ENCODE data around the gene CHRND.
"Not testable (repeated sequence)": the region's sequence is repeated elsewhere in the genome, so short reads cannot be mapped to it uniquely, and the experiment has no call there.

The CHRND gene

GRCh38 chr2:232525199-232525598, 761 bp upstream of the CHRND start:
- no peak for DNase-seq (ENCODE audit: low spot score)

- no peak for DNase-seq (ENCODE audit: low spot score)
These were observed 497 bp downstream of the CHRND start for GRCh38 chr2:232526372-232526941.

DNA sequence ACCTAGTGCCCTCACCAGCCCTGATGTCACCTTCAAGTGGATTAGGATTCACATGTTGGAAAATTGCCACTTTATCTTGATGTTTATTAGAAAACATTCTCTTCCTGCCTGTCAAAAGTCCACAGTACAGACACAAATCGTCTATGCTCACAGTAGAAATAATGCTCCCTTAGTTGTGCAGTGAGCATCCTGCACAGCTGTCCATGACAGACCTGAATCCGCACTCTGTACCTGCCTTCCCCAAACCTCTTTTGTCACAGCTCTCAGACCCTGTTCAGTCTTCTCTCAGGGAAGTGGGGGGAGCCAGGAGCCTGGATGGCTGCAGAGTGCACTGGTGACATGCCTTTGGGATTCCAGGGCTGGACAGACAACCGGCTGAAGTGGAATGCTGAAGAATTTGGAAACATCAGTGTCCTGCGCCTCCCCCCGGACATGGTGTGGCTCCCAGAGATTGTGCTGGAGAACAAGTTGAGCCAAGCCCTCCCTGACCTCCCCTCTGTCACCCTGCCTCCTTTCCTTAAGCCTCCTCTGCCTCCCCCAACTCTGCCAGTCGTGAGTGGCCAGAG, 2.0 kb downstream of the CHRND start:
- DNase-seq (ENCODE audit: low spot score), result no peak

DNA sequence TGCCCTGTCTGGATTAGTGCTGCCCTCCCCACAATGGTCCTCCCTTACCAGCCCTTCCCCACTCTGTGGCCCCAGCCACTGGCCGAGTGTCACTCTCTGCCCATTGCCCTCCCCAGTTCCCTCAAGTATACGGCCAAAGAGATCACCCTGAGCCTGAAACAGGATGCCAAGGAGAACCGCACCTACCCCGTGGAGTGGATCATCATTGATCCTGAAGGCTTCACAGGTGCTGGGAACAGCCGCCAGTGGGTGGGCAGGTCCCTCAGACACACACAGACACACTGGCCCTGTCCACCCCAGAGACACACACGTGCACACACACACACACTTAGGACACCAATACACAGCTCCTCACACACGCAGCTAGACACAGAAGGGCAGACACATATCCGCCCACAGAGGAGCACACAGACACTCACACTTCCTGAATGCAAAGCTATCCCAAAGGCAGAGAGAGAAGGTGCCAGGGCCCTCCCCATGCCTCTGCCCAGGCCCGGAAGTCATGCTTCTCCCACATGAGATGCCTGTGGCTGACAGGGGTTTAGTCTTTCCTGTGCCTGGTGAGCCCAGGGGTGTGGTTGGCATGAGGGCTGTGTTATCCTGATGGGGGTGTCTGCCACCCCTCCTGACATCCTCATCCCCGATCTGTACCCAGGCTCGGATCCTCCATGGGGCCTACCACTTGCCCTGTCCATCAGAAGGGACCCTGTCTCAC, 2.9 kb downstream of the CHRND start:
- DNase-seq (ENCODE audit: low spot score), result no peak

GRCh38 chr2:232529806-232530547, 4.0 kb downstream of the CHRND start:
- DNase-seq (ENCODE audit: low spot score), result no peak

DNA sequence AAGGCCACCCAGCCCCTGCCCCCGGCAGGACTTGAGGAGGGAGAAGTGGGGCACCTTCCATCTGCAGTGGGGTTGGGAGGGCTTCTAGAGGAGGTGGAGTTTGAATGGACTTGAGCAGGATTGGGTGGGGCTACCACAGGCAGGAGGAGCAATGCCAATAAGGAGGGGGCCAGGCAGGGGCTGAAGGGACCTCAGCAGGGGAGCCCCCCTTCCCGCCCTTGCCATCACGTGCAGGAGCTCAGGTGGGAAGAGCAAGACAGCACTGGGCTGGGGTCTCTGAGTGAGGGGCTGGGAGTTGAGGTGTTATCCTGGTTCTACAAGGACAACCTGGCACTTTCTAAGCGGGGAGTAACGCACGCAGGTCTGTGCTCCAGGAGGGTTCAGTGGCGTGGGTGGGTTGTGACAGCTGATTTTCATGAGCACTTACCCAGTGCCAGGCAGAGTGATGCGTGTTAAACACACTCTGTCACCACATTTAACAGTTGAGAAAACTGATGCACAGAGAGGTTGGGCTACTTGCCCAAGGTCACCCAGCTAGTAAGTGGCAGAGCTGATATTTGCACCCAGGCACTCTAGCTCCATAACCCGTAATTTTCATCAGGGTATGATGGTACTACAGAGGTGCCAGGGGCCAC, 4.8 kb downstream of the CHRND start:
- DNase-seq (ENCODE audit: low spot score), result no peak

GRCh38 chr2:232532419-232532818, 6.5 kb downstream of the CHRND start:
- DNase-seq (ENCODE audit: low spot score), result no peak

DNA sequence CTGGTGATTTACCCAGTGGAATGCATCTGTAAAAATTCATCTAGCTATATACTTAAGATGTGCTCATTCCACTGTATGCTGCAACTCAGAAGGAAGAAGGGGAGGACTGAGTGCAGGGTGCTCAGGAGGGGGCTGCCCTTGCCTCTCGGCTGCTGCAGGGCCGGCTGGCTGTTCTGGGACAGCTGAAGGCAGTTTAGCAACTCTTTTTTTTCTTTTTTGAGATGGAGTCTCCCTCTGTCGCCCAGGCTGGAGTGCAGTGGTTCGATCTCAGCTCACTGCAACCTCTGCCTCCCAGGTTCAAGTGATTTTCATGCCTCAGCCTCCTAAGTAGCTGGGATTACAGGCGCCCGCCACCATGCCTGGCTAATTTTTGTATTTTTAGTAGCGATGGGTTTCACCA, 6.9 kb downstream of the CHRND start:
- not testable (repeated sequence) for DNase-seq (ENCODE audit: low spot score)

GRCh38 chr2:232533944-232534710, 8.2 kb downstream of the CHRND start:
- no peak for DNase-seq (ENCODE audit: low spot score)

DNA sequence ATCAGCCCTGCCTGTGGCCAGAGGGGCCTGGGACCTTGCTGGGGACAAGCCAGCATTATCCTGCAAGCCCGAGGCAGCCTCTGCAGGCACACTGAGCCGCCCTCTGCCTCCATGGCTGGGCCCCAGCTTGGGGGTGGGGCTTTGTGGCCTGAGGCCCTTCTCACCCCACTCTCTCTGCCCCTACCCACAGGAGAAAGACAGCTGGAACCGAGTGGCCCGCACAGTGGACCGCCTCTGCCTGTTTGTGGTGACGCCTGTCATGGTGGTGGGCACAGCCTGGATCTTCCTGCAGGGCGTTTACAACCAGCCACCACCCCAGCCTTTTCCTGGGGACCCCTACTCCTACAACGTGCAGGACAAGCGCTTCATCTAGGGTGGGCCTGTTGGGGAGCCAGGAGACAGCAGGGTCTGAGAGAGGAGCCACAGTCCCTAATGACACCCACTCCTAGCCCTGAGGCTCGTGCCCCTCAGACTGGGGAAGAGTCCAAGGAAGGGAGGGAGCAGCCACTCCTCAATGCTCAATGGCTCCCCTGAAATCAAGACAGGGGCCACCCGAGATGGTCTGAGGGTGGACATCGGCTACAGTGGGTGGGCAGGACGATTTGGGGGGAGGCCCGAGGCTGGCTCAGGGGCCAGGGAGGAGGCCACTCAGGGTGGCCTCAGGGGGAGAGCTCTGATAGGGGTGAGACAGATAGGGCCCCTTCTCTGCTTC, 9.1 kb downstream of the CHRND start:
- no peak for DNase-seq (ENCODE audit: low spot score)

DNA sequence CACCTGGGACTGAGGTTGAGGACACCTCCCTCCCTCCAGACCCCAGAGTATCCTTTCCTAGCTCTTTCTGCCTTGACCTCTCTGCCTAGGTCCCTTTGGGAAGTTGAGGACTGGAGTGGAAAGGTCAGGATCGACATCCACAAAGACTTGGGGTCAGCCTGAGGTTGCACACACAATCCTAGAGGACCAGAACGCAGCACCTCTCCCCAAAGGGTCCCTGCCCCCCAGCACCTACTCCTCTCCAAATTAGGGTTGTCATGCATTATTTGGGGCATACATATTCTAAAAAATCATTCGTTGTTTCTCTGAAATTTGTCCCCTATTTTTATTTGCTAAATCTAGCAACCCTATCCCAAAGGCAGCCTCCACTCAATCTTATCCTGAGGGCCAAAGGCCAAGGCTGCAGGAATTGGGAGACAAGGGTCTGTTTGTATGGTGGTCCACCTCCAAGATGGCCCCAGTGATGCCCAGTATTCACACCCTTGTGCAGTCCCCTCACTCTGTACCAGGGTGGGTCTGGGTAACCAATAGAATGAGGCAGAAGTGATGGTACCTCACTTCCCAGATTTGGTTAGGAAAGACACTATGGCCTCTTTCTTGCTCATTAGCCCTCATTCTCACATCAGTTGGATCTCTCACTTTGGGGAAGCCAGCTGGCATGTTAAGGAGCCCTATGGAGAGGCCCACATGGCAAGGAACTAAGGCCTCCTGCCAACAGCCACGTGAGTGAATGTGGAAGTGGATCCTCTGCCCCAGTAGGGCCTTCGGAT, 10.0 kb downstream of the CHRND start:
- no peak for DNase-seq (ENCODE audit: low spot score)

DNA sequence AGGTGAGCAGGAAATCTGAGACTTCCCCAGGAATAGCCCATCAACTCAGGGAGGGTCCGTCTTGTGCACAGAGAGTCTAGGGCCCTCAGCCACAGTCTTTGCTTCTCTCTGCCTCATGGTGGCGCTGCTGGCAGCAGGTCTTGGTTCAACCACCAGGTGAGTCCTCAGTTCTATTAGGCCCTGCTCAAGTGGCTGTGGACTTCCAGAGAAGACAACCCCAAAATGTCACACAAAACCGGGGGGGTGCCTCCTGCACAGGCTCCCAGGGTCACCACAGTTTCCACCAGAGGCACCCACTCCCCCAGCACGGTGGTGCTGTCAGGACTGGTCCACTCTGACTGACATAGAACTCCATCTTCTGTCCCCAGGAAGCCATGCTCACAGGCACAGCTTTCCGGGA, 11.1 kb downstream of the CHRND start:
- DNase-seq (ENCODE audit: low spot score), result peak; percentile 81

- DNase-seq (ENCODE audit: low spot score), result no peak
These were observed 11.5 kb downstream of the CHRND start for GRCh38 chr2:232537499-232537898.

- no peak for DNase-seq (ENCODE audit: low spot score)
These were observed 12.7 kb downstream of the CHRND start for GRCh38 chr2:232538671-232539070.

DNA sequence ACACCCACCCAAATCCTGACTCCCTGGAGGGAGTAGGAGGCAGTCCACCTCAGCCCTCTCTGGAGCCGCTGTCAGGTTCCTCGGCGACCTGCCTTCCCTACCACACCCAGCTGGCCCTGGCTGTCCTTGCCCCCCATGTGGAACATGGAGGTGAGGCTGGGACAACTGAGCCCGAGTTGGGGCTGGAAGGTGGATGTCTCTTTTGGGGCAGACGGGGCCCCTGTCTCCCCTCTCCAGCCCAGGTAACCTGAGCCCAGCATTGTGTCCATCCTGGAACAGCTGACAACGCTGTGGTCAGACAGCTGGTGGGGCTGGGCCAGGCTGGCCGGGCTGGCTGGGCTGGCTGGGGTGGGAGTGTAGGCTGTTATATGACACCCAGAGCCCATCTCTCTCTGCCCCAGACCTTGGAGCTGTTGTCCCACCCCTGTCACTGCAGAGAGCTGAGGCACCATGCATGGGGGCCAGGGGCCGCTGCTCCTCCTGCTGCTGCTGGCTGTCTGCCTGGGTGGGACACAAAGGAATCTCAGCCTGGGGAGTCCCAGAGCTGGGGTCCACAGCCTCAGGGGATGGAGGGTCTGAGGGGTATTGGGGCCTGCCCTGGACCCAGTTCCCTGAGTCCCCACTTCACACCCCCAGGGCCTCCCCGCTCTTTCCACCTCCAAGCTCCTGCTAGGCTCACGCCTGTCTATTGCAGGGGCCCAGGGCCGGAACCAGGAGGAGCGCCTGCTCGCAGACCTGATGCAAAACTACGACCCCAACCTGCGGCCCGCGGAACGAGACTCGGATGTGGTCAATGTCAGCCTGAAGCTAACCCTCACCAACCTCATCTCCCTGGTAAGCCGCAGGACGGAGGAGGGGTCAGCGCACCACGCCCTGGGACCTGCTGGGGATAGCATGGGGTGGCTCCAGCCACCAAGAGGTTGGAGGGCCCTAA, 13.6 kb downstream of the CHRND start, which contains the start of gene CHRNG:
TSS of gene CHRNG (plus strand) at position 395 of the 934 bp plus-strand sequence. CDS start at position 451, 56 bp downstream.
- peak; percentile 64 for DNase-seq (ENCODE audit: low spot score)

DNA sequence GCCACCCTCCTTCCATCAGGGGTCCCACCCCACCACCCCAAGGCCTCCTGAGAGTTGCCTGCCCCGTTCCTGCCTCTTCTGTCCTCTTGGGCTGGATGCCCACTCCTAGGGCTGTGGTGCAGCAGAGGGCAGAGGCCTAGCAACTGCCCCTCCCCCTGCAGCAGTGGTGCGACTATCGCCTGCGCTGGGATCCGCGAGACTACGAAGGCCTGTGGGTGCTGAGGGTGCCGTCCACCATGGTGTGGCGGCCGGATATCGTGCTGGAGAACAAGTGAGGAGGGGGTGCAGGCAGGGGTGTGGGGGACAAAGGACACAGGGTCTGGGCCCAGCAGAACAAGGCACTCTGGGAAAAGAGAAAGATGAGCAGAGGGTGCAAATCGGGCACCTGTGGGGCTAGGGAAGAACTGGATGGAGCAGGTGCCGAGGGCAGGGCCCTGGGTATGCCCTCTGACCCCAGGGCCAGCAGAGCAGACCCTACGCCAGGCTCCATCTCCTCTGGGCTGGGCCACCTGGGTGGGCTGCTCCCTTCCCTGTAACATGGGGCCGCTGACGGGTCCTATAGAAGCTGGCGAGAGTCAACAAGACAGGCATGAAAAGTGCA, 14.6 kb downstream of the CHRND start:
- DNase-seq (ENCODE audit: low spot score), result no peak

- no peak for DNase-seq (ENCODE audit: low spot score)
These were observed 15.4 kb downstream of the CHRND start for GRCh38 chr2:232541195-232541960.
